Measurements from ENCODE around the gene USH1G.

USH1G gene

GRCh38 chr17:74879308-74879707 lies 43.7 kb downstream of the USH1G start:
- no peak for TF ChIP-seq CTCF (IDR thresholded peaks at IDR 0.05; ENCODE audit: control insufficient read depth, extremely low read depth, insufficient read depth)
- no peak for DNase-seq (ENCODE audit: low read depth)
- H3K4me3 ChIP-seq (ENCODE audit: low read depth, low read length): no peak overlapping the region

- H3K4me3 ChIP-seq (ENCODE audit: low read depth, low read length): no peak overlapping the region
- no peak for DNase-seq (ENCODE audit: low read depth)
- no peak for TF ChIP-seq CTCF (IDR thresholded peaks at IDR 0.05; ENCODE audit: control insufficient read depth, extremely low read depth, insufficient read depth)
Measured at GRCh38 chr17:74878658-74879057, 44.4 kb downstream of the USH1G start.

GRCh38 chr17:74877592-74878548 lies 45.2 kb downstream of the USH1G start:
- no peak for TF ChIP-seq CTCF (IDR thresholded peaks at IDR 0.05; ENCODE audit: control insufficient read depth, extremely low read depth, insufficient read depth)
- H3K4me3 ChIP-seq (ENCODE audit: low read depth, low read length): no peak overlapping the region
- no peak for DNase-seq (ENCODE audit: low read depth)

GRCh38 chr17:74875977-74876593 lies 47.0 kb downstream of the USH1G start:
- no peak overlapping the region for H3K4me3 ChIP-seq (ENCODE audit: low read depth, low read length)
- no peak for DNase-seq (ENCODE audit: low read depth)
- no peak for TF ChIP-seq CTCF (IDR thresholded peaks at IDR 0.05; ENCODE audit: control insufficient read depth, extremely low read depth, insufficient read depth)

GRCh38 chr17:74875155-74875976 lies 47.7 kb downstream of the USH1G start:
- no peak for DNase-seq (ENCODE audit: low read depth)
- no peak for TF ChIP-seq CTCF (IDR thresholded peaks at IDR 0.05; ENCODE audit: control insufficient read depth, extremely low read depth, insufficient read depth)
- H3K4me3 ChIP-seq (ENCODE audit: low read depth, low read length): no peak overlapping the region

GRCh38 chr17:74874615-74875037 lies 48.4 kb downstream of the USH1G start:
- no peak overlapping the region for H3K4me3 ChIP-seq (ENCODE audit: low read depth, low read length)
- TF ChIP-seq CTCF (IDR thresholded peaks at IDR 0.05; ENCODE audit: control insufficient read depth, extremely low read depth, insufficient read depth): no peak
- no peak for DNase-seq (ENCODE audit: low read depth)
